SHP77 treated with DMSO at 0.1 percent for 48 hours (cell line): ENCODE data around the gene LDB2.
A peak's percentile ranks its signal among the peaks of the same experiment; 100 is the strongest.
"Not testable (repeated sequence)": the region's sequence is repeated elsewhere in the genome, so short reads cannot be mapped to it uniquely, and the experiment has no call there.

Experiments used
- DNase-seq: peaks from one replicate; lab custom pipeline; 2025; lab: John Stamatoyannopoulos, UW

Gene LDB2

DNA sequence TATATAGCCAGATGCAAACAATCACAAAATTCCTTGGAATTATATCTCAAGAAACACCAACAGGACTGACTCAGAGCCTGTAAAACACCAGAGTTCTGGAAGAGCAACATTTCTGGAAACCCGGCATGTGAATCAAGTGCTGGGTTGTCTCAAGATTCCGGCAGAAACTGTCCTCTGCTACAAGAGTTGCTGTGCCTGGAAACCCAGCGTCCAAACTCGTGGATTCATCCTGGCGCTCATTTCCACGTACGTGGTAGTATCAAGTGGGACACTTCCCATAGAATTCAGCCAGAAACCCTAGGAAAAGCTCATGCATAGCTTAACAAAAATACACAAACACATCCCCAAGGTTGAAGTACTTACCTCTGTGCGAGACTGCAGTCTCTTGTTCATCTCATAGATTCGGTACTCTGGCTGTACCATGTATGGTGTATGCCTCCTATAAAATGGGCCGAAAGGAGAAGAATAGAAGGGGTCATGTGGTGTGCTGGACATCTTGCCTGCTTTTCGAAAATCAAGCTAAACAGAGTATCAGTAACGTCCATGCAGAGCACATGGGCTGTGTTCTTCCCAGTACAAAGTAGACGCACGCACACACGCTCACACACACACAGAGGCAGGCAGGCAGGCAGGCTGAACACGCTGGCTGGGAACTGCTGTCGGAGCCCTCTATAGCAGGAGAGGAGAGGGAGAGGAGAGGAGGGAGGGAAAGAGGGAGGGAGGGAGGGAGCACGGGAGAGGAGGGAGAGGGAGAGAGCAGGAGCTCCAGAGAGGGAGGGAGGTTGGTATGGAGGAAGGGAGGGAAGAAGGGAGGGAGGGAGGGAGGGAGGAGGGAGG, at the start of gene LDB2:
Gene LDB2 (minus strand): TSS at position 655 of the 837 bp plus-strand sequence.
- DNase-seq, result no peak

GRCh38 chr4:16942491-16942890, 44.0 kb upstream of the LDB2 start:
- no peak for DNase-seq

DNA sequence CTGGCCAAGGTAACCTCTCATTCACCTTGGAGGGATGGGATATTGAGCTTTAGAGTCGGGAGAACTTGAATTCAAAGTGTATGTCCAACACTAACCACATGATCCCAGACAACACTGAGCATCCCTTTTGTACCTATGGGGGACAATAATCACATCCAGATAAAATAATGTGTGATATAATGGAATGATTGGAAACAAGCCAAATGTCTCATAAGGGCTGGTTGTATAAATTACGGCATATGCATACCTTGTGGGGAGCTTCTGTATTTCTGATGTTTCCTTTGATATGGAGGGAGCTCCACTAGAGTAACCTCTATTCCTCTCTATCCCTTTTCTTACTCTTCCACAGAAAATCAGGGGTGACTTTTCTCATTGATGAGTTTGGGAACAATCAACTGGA, 40.7 kb upstream of the LDB2 start:
- no peak for DNase-seq

GRCh38 chr4:16938512-16939040, 40.1 kb upstream of the LDB2 start:
- DNase-seq, result no peak

DNA sequence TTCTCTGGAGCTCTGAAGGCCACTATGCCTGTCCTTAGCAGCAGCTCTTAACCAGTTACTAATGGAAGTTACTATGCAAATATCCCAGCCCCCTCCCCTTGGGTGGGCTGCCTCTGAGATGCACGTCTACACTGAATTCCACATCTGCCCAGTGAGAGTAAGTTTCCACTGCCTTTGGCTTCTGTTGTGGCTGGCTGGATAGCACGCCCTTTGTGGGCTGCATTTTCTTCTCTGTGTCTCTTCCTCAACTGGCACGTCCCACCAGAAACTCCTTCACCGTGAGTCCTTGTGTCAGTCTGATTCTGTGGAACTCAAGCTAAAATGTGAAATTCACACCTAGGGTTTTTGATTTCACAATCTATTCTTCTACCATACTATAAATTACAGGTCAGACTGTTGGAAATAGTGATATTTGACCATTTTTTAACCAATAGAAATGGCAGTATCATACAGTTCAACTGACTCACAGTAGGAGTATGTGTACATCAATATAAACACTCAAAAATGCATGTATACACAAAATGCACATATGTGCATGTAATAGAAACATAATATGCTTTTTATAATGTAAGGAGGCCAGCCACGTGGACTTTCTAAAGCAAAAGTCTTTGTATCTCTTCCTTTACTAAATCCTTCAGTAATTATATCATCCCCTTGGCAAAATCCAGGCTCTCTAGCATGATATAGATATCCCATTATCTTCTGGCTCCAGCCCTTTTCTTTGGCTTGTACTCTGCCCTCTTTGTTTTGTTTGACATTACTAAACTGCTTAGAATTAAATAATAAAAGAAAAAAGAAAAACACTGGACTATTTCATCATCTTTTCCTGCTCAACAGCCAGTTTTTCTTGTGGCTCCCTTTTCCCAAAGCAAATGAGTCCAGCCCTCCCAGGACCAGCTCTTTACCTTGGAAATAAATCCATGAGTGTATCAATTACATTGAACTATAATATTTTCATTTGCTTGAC, 33.2 kb upstream of the LDB2 start:
- no peak for DNase-seq

- no peak for DNase-seq
Observed at GRCh38 chr4:16926214-16926613, 27.8 kb upstream of the LDB2 start.

DNA sequence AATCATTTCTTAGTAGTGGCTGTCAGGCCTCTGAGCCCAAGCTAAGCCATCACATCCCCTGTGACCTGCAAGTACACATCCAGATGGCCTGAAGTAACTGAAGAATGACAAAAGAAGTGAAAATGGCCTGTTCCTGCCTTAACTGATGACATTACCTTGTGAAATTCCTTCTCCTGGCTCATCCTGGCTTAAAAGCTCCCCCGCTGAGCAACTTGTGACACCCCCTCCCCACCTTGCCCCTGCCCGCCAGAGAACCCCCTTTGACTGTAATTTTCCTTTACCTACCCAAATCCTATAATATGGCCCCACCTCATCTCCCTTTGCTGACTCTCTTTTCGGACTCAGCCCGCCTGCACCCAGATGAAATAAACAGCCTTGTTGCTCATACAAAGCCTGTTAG, 20.3 kb upstream of the LDB2 start:
- not testable (repeated sequence) for DNase-seq

DNA sequence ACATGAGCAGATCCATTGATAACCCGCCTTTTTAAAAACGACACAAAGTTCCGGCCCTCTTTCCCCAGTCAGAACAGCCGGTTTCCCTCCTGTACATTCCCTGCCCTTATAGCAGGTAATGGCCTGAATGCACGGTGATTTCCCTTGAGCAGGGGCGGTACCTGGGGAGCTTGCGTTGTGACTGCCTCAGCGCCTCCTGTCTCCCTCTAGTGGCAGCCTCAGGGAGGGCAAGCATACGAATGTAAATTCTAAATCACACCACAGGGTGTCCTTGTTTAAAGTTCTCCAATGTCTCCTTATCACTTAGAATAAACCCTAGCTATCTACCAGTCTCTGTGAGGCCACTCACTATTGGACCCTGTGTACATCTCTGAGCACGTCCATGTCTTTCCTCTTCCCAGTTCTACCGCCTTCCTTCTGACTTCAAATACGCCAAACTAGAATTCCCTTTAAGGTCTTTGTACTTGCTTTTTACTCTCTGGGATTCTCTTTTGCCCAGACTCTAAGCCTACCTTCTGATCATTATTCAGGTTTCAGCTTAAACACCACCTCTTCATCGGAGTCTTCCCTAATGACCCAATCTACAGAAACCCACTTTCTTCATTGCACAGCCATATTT, 18.4 kb upstream of the LDB2 start:
- peak; percentile 7 for DNase-seq

DNA sequence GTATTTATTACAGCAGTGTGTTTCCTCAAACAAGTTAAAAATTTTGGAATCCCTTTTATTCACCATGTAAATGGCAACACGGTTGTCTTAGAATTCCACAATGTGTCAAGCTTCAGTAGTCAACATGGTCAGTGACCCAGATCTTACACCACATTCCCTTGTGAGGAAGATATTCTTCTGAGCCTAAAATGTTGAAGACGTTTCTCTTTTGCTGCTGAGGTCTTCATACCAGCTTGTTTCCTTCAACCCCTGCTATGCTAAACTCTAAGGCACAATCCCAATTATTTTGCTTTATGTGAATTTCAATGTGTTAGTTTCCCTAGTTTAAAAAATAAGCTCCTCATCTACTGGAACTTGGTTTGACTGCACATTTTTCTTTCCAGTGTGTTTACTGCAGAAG, 17.6 kb upstream of the LDB2 start:
- DNase-seq, result no peak

DNA sequence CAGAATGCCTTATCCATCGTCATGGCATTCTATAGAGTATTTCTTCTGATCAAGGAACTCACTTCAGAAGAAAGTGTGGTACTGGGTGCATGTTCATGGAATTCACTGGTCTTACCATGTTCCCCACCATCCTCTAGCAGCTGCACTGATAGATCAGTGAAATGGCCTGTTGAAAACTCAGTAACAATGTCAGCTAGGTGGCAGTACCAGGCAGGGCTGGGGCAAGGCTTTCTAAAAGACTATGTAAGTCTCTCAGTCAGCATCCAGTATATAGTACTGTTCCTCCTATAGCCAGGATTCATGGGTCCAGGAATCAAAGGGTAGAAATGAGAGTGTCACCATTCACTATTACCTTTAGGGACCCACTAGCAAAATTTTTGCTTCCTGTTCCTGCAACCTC, 15.8 kb upstream of the LDB2 start:
- DNase-seq, result no peak

DNA sequence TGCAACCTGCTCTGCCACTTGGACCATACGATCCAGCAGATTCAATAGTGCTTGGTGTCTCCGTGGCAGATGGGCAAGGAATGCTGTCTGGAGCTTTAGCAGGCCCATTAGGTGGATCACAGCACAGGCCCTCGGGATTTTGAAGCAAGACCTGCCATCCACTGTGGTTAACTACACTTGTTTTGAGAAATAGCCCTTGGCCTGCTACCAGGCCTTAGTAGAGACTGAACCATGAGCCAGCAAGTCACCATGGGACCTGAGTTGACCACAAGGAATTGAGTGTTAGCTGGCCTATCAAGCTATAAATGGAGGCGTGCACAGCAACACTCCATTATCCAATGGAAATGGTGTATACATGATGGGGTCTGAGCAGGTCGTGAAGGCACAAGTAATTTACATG, 14.5 kb upstream of the LDB2 start:
- DNase-seq, result no peak

DNA sequence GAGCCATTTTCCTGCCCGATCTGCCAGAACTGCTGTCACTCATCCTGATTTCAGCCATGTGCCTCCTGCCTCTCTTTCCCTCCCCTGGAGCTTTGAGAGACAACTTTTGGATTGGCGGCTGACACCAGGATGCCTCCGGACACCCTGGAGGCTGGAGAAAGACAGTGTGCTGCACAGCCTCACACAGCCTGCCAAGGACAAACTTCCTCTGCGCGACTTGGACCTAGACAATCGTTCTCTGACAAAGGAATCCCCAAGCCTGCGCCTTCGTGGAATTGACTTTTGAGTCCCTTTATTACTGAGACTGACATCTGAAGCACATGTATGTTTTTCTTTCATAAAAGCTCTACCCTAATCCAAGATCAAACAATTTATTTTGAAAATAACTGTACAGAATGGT, 10.8 kb upstream of the LDB2 start:
- DNase-seq, result no peak

- no peak for DNase-seq
Observed at GRCh38 chr4:16908377-16909021, 10.1 kb upstream of the LDB2 start.

GRCh38 chr4:16900325-16900724, 1.9 kb upstream of the LDB2 start:
- DNase-seq, result no peak

DNA sequence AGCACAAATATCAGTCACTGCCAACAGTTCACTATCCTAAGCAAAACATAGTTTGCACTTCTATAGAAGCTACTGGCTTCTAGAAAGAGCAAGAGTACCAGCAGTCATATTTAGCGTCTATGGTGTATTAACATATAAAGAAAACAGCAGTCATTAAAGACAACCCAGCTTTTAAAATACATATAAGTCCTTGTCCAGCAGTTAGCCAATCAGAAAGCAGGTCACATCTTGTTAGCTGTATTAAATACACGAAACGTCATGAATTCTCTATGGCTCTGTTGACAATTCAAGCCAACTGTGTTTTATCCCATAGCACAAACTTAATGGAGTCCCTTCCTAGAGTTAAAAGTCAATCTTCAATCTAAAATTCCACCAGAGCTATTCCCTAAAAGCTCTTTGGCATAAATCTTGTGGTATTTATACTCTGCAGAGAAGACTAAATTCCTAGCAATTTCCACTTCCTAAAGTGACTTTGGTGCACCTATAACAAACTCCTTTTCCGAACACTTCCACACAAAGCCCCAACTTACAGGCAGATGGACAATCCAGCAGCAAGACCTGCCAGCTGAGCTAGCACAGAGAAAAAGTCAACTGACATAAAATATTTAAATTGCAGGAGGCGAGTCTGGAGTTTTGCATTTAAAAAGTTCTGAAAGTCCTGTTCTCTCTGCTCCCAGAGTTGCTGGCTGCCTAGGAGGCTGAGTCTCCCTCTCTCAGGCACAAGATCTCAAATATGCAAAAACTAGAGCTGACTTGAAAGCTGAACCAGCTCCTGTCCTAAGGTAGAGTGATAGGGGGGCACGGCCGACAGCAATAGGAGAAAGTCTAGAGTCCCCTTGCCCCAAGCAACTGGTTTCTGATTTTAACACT, 1.3 kb downstream of the LDB2 start:
- DNase-seq, result no peak

GRCh38 chr4:16894406-16894805, 4.0 kb downstream of the LDB2 start:
- no peak for DNase-seq

- no peak for DNase-seq
Observed at GRCh38 chr4:16893141-16893651, 5.2 kb downstream of the LDB2 start.

GRCh38 chr4:16890651-16891050, 7.8 kb downstream of the LDB2 start:
- DNase-seq, result no peak

- no peak for DNase-seq
Observed at GRCh38 chr4:16889945-16890344, 8.5 kb downstream of the LDB2 start.

DNA sequence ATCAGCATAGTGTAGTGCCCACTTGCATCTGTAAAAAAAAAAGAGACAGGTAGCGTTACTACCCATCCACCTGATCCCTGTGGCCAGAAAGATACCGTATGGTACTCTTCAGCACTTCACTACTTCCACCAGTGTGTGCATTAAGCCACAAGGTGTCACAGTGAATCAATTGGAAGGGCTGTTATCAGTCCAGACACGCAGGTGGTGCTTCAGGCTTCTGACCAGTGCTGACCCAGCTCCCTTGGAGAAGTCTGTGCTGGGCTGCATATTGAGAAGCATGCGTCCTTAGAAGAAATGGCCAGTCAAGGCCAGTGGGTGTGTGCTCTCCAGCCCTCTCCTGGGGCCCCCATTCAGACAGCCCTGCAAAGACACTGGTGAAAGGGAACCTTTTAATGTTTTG, 10.6 kb downstream of the LDB2 start:
- DNase-seq, result no peak
